HG02852 (cell line): ENCODE data around the gene SLC17A2.
A peak's percentile ranks its signal among the peaks of the same experiment; 100 is the strongest.
"Not testable (repeated sequence)": the region's sequence is repeated elsewhere in the genome, so short reads cannot be mapped to it uniquely, and the experiment has no call there.

Experiments used
- ATAC-seq: cut with Tn5 transposase; IDR thresholded peaks from one replicate; pipeline ENCODE4 v1.9.1; 2021; ENCODE audit warnings: mild to moderate bottlenecking, moderate library complexity; ENCODE audit not compliant: unreplicated experiment

SLC17A2 gene

DNA sequence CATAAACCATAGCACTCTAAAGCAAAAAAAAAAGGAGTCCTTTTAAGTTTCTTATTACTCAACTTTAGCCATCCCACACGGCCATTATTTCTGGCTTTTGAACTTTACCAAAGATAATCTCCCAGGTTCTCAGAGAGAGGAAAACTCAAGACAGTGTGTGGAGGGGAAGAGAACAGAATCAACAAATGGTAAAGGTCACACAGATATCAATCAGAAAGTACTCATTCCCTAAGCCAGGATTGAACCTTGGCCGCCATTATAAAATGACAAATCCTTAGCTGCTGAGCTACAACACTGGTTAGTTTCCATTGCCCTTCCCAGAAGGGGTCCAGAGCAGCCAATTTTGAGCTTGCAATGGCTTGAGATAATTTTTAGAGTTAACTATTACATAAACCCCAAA, 22.0 kb upstream of the SLC17A2 start:
- no peak for ATAC-seq

DNA sequence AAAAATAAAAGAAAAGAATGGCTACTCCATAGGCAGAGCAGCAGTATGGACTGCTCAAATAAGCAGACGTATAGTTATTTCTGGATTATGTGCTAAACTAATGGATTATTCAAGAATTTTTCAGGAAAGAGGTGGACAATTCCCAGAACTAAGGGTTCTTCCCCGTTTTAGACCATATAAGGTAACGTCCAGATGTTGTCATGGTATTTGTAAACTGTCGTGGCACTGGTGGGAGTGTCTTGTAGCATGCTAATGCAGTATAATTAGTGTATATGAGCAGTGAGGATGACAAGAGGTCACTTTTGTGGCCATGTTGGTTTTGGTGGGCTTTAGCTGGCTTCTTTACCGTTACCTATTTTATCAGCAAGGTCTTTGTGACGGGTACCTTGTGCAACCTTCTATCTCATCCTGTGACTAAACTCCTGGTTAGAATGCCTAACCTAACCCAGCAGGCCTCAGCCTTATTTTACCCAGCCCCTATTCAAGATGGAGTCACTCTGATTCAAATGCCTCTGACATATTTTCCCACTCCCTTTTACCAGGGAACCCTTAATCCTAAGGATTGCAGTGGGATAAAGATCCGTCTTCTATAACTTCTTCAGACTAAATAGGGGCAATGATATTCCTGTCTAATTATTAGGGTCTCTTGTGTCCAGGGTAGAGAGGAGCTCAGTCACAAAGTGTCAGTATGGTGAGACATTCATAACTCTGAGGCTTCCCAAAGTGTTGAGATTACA, 21.0 kb upstream of the SLC17A2 start:
- no peak for ATAC-seq

DNA sequence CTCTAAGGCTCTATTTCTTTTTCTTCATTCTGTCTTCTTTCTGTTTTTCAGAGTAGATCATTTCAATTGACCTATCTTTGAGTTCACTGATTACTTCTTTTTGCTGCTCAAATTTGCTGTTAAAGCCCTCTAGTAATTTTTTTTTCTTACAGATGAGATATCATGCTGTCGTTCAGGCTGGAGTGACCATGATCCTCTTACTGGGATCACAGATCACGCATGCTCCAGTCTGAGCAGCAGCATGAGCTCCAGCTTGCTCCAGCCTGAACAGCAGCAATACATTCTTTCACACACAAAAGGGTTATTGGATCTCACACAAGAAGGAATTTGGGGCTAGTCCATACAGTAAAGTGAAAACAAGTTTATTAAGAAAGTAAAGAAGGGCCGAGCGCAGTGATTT, 19.8 kb upstream of the SLC17A2 start:
- no peak for ATAC-seq

DNA sequence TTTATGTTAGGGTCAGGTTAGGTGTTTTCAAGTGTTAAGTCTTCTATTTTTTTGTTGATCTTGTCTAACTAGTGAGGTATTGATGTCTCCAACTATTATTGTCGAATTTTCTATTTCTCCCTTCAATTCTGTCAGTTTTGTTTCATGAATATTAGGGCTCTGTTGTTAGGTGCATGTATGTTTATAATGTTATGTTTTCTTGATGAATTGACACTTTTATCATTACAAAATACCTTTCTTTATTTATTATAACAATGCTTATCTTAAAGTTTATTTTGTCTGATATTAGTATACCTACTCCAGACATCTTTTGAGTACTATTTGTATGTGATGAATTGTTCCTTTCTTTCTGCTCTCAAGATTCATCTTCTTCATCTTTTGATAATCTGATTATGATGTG, 19.2 kb upstream of the SLC17A2 start:
- no peak for ATAC-seq

DNA sequence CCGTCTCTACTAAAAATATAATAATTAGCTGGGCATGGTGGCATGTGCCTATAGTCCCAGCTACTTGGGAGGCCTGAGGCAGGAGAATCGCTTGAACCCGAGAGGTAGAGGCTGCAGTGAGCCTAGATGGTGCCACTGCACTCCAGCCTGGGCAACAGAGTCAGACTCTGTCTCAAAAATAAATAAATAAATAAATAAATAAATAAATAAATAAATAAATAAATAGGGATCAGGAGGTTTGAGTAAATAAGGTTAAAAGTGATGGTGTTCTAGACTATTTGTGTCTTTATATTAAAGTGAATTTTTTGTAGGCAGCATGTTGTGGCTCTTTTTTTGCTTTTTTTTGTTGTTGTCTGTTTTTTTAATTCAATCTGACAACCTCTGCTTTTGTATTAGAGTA, 17.0 kb upstream of the SLC17A2 start:
- not testable (repeated sequence) for ATAC-seq

DNA sequence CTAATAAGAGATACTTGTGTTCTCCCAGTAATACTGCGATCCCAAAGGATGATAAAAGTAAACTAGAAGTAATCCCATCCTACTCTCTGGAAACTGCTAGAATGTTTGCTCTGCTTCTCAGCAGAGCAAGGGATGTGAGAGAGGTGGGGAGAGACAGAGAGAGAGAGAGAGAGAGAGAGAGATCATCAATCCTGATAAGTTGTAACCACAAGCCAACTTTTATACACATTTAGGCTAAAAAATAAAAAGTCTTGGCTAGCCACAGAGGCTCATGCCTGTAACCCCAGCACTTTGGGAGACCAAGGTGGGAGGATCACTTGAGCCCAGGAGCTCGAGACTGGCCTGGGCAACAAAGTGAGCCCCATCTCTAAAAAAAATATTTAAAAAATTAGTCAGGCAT, 16.1 kb upstream of the SLC17A2 start:
- ATAC-seq: no peak

DNA sequence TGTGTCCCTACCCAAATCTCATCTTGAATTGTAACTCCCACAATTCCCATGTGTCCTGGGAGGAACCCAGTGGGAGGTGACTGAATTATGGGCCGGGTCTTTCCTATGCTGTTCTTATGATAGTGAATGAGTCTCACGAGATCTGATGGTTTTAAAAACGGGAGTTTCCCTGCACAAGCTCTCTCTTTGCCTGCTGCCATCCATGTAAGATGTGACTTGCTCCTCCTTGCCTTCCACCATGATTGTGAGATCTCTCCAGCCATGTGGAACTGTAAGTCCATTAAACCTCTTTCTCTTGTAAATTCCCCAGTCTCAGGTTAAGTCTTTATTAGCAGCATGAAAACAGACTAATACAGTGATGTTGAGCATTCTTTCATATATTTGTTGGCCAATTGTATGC, 15.2 kb upstream of the SLC17A2 start:
- ATAC-seq: not testable (repeated sequence)

DNA sequence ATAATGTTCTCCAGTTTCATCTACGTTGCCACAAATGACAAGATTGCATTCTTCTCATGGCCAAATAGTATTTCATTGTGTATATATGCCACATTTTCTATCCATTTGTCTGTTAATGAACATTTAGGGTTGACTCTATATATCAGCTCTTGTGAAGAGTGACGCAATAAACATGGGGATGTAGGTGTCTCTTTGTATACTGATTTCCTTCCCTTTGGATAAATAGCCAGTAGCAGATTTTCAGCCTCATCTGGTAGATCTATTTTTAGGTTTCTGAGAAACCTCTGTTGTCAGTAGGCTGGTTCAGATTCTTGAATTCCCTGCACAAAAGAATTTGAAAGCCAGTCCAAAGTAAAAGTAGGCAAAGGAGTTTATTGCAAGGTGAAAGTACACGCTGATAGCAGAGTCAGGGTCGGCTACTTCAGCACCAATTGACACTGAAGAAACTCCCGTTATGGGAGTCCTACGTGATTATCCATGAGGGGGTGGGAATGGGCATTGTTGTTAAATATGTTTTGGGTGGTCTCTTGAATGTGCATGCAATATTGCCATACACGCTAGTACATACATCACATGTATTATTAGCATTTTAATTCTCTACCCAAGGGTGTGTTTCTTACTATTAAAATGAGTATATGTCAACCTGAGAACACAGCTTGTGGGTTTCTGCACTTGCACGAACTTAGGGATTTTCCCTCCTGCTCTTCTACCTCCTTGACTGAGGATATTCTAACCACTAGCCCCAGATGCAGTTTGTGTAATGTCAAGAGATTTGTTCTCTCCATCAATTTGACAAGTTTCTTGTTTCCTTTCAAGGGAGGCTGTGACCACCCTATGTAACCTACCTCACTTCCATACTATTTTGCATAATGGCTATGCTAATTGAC, 14.4 kb upstream of the SLC17A2 start:
- peak; percentile 98 for ATAC-seq

DNA sequence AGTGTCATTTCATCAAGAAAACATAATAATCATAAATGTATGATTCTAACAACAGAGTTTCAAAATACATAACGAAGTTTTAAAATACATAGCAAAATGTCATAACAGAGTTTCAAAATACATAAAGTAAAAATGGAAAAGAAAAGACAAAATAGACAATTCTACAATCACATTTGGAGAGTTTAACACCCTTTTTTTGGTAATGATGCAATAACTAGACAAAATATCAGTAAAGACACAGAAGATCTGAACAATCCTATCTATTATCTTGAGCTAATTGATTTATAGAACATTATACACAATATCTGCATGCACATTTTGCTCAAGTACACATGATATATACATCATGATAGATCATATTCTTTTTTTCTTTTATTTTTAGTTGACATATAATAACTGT, 13.4 kb upstream of the SLC17A2 start:
- ATAC-seq: no peak

DNA sequence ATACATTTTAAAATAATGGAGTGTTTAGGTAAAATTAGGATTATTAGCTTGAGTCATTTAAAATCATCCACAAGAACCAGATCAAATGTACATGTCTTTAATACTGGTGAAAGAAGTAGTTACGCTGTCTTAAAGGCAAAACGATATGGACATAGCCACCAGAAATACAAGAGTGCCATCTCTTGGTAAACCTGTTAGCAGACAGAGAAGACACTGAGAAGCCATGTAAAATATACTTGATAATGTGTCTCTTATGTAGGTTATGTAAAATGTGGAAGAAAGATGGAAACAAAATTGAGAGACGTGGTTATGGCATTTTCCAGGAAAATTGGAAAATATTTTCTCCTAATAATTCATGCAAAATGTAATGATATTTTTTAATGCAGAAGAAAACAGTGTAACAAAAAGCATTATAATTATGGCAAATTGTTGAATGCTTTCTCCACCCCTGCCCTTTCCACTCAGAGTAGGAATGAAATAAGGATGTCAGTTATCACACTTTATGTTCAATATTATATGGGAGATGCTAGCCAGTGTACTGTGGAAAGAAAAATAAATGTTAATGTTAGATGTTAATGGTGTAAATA, 12.2 kb upstream of the SLC17A2 start:
- no peak for ATAC-seq

DNA sequence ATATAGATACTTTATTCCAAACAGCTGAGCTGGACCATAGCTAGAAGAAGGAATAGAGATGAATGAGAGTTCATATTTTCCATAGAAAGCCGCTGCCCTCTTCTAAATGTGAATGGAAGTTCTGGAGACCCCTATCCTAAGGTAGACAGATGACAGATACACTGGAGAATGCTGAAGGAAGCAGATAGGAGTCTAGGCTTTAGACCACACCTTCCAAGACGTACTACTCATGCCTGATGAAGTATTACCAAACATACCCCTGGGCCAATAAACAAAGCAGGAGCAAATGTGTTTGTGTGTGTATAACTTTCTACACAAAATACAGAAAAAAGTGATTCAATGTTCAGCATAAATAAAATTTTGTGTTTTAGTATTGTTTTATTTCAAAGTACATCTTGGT, 9.1 kb upstream of the SLC17A2 start:
- ATAC-seq: no peak

DNA sequence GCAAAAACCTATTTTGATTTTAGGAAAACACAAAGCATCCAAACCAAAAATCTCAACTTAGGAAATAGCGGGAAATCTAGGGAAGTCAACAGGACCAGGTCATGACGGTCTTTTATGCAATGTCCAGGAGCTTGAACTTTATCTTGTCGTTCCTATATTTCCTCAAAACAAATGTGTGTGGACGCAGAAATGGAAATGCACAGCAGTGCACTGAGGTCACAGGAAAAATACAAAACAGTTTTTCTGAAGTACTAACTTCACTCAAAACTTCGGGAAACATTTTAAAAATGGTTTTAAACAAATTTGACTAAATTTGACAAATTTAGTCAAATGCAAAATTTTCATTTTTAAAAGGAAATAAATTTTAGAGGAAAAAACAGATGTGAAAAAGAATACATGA, 5.5 kb upstream of the SLC17A2 start:
- no peak for ATAC-seq

DNA sequence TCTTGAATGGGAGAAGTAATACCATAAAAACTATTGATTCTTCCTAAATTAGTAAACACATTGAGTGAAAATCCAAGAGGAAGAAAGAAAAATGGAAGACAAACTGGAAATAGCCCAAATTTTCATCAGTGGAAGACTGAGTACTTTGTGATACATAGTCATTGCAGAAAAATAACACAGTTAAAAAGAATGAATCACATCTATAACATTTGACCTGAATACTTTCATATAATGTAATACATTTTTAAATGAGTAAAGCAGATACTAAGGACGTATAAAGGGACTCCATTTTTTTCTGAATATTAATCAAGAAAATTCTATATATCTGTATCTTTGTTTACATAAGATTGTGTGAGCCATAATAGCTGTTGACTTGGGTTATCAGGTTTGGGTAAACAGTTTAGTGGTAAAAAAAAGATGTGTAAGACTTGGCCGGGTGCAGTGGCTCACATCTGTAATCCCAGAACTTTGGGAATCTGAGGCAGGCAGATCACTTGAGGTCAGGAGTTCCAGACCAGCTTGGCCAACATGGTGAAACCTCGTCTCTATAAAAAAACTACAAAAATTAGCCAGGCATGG, 4.3 kb upstream of the SLC17A2 start:
- ATAC-seq: no peak

DNA sequence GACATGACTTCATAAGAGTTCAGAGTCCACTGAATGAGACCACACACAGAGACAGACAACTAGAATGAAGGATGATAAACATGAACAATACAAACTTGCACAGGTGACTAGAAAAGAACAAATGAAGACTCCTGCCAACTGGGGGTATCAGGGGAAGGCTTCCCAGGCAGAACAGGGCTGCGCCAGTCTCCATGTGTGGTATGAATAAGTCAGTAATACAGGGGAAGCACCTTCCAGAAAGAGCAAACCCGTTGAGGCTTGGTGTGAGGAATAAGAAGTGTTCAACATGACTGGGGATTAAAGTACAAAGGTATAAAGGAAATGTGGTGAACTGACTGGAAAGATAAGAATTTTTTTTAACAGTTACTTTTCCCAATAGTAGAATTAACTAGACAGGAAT, 3.7 kb upstream of the SLC17A2 start:
- no peak for ATAC-seq

DNA sequence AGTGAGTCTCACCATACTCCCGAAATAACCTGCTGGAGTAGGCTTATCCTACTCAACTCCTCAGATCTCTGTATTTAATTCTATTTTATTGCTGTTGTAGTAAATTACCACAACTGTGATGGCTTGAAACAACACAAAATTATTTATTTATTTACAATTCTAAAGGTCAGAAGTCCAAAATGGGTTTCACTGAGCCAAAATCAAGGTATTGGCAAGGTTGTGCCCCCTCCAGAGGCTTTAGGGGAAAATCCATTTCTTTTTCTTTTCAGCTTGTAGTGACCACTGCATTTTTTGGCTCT, 869 bp upstream of the SLC17A2 start:
- no peak for ATAC-seq

DNA sequence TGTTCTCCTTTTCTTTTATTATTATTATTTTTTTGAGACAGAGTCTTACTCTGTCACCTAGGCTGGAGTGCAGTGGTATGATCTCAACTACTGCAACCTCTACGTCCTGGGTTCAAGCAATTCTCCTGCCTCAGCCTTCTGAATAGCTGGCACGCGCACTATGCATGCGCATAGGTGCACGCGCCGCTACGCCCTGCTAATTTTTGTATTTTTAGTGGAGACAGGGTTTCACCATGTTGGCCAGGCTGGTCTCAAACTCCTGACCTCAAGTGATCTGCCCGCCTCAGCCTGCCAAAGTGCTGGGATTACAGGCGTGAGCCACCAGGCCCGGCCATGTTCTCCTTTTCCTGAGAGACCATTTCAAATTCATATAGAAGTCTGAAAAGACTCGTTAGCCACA, 706 bp downstream of the SLC17A2 start:
- ATAC-seq: not testable (repeated sequence)

DNA sequence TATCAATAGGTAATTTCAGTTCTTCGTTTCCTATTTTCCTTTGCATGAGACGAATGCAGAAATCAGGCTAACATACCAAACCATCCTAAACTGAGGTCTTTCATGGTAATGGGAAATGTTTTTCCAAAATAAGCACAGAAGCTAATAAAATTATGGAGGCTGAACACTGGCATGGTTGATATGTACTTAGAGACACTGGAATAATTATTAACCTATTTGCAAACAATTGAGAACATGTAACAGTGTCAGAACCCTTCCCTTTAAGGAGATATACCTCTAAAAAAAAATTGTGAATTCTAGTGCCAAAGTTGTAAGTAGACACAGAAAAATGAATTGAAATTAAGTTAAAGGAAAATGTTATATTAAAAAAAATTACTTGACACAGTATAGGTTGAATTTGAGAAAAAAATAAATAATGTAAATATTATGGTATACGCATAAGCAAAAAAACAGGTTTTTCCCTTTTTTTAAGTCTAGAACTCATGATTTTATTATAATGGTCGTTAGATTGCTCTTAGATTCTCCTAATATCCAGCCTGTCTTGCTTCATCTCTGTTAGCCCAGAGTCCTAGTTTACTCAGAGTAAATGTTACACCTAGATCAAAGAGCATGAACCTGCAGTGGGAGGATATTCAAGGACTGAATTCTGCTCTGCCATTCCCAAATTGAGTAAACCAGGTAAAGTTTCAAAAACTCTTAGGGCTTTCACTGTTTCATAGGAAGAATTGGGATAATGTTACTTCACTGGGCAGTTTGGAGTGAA, 1.7 kb downstream of the SLC17A2 start:
- ATAC-seq: no peak

DNA sequence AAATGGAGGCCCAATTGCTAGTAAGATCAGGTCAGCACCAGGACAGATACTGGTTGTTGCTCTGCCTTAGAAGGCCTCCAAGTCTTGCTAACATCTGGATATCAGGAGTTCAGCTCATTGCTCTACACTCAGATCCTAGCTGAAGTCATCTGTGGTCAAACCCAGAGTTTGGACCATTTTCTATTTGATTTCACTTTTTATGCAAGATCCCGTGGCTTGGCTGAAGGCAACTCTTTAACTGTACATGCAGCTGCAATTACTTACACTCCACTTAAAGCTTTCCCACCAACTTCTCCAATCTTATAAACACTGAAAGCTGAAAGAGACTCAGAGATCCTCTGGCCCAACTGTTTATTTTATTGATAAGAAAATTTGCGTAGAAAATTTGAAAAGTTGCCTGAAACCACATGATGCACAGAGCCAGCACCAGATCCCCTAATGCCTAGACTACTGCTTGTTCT, 2.7 kb downstream of the SLC17A2 start:
- ATAC-seq: no peak

DNA sequence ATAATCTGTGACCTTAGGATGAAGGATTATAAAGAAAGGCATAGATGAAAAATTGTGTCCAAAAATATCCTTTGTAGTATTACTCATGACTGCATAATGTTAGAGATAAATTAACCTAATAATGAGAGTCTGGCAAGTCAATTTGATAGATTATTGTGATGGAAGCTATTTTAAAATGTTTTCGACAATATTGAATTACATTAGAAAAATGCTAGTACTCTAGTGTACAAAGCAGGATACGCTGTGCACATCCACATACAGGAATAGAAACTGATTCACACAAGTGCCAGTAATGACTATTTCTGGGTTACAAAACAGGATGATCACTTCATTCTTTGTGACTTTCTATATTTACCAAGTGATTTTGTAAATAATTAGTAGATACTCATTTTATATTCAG, 3.3 kb downstream of the SLC17A2 start:
- ATAC-seq: no peak

DNA sequence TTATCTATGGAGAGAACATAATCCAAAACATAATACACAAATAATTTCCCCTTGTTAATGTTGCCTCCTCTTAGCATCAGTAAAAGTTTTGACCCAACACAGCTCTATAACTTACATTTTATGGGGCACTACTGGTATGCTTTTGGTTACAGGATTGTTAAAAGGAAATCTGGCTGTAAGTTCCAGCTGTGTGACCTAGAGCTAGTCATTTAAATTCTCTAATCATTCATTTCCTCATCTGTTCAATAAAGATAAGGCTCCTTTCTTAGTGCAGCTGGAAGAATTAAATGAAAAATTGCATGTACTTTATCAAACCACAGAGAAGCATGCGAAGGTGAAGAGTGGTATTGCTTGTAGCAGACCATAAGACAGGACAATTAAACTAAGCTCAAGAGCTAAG, 4.6 kb downstream of the SLC17A2 start:
- no peak for ATAC-seq

DNA sequence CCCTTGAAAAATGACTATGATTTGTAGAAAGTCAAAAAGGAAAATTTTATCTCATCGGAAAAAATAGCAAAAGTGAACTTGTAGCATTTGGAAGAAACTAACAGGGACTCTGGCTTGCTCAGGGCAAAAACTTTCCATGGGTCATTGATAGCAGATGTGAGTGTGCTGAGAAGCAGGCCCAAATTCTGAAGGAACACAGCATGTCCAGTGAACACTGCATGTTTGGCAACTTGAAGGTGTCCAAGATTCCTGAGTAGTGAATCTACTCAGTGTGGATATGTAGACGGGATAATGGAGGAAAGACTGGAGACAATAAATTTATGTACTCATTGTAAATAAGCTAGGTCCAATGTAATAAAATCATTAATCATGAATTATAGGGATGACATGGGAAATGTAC, 8.2 kb downstream of the SLC17A2 start:
- ATAC-seq: no peak
